ENCODE data around the gene ADM5.

Gene ADM5

DNA sequence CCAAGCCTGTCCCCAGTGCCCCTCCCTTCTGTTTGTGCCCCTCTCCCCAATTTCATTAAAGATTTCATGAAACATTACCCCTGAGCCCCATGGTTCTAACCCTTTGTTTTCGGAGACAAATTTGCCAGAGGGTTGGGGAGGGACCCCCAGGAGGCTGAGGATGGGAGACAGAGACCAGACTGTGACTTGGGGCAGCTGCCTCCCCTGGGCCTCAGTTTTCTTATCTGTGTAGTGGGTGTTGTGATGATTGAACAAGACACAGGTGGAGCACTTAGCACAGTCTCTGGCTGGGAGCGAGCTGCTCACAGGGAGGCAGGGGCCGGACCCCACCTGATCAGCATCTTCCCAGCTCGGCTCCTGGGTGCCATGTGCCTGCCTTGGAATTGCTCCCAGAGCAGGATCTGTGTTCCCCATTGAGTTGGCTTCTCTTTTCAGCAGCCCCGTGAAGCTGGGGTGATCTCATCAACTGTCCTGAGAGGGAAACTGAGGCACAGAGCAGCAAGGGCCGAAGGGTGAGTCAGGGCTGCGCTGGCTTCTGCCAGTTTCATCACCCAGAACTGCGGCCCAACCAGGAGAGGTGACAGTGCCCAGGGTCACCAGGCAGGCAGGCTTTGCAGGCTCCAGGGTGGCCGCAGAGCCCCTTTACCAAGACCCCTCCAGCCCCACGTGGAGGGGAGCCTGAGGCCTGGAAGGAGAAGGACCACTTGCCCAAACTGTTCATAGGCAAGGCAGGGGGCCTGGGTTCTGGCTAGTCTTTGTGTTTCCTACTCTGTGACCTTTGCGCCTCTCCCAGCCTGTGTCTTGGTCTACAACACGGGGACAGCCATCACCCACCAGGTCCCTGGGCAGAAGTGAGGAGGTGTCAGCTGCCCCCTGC, 30.6 kb upstream of the ADM5 start:
- no peak for DNase-seq (ENCODE audit: low read depth in 2 of 2)

DNA sequence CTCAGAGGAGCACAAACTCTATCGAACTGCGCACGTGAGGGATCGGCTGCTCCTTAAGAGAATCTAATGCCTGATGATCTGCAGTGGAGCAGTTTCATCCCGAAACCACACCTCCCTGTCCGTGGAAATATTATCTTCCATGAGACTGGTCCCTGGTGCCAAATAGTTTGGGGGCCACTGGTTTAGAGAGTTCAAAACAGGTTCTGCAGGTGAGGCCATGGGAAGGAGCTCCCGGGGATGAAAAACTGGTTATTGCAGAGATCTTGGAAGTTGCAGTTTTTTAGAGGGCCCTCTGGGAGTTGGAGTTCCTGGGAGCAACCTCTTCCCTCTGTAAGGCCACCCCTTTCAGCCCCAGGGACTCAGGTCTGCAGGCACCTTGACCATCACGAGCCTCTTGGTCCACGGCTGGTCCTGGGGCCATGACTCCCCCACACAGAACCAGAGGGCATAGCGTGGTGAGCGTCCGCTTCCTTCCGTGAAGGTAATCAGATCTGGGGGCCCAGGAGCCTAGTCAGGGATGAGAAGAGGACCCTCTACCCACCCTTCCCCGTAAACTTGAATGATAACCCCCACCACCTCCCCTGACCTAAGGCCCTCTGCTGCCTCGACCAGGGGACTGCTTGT, 28.9 kb upstream of the ADM5 start:
- DNase-seq (ENCODE audit: low read depth in 2 of 2) = no peak

DNA sequence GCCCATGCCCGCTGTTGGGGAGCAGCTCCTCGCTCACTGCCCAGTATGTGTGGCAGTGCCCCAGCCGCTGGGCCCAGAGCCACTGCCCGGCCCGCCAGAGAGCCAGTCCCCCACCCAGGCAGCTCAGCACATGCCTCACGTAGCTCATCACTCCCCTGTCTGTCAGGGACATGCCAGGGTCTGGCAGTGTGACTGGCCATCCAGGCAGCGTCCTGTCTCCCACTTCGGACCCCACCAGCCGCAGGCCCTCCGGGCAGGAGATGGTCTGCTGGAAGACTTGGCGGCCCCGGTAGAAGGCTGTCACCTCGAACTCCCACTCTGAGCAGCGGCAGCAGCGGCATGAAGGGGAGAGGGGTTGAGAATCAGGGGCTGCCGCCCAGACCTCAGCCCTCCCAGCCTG, 27.4 kb upstream of the ADM5 start:
- DNase-seq (ENCODE audit: low read depth in 2 of 2) = no peak

DNA sequence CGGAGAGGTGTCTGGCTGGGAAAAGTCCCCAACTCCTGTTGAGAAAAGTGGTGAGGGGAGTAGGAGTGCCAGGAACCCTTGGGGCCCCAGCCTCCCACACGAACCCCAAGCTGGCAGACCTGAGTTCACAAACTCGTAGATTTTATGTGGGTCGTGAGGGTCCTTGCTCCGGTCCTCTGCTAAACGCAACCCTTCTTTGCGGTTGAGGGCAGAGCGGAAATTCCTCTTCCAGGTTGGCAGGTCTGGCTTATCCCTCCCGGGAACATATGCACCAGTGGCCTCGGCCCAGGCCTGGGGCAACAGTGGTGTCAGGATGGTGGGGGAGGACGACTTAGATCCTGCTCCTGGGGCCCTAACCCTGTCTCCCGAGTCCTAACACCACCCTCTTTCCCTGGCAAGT, 26.2 kb upstream of the ADM5 start:
- DNase-seq (ENCODE audit: low read depth in 2 of 2) = no peak

DNA sequence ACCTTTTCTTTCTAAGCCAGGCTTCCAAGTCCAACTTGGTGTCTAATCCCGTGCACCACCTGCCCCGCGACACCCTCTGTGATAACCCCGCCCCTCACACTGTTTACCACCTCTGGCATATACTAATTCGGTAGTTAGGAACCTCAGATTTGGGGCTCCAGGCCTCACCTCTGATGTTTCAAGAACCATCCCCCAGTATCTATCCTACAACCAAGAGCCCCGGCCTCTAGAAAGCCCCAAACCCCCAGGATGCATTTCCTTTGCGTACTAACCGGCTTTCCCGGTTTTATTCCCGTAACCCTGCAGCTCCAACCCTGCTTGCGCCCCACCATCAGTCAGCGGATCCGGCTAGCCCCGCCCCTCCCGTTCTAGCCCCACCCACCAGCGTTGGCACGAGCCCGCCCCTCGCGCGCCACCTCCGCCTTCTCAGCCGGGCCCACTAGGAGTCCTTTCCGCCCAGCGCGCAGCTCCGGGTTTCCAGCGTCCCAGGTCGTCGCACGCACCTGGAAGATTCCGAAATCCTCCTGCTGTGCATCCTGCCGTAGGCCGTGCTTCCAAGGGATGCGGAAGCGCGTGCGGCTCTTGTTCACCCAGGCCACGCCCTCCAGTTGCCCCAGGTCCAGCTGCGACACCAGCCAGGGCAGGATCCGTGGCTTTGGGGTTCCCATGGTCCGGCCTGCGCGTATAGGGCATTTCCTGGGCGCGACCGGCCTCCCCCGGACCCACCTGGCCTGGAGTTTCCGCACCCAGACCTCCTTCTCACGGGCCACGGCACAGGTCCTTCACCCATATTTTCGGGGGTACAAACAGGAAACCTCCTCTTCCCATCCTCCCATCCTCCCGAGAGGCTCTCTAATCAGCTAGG, 25.0 kb upstream of the ADM5 start:
- DNase-seq (ENCODE audit: low read depth in 2 of 2) = peak; percentile 88 to 89

GRCh38 chr19:49665036-49665350, 24.4 kb upstream of the ADM5 start:
- no peak for DNase-seq (ENCODE audit: low read depth in 2 of 2)

- peak; percentile 98 to 99 for DNase-seq (ENCODE audit: low read depth in 2 of 2)
Observed at GRCh38 chr19:49665351-49666119, 23.9 kb upstream of the ADM5 start, which contains the start of the genes BCL2L12 and IRF3. BCL2L12 (plus strand) TSS chr19:49665933; CDS start chr19:49666693, 760 bp downstream. IRF3 (minus strand) TSS chr19:49665857; CDS start chr19:49664838, 1,019 bp downstream.

DNA sequence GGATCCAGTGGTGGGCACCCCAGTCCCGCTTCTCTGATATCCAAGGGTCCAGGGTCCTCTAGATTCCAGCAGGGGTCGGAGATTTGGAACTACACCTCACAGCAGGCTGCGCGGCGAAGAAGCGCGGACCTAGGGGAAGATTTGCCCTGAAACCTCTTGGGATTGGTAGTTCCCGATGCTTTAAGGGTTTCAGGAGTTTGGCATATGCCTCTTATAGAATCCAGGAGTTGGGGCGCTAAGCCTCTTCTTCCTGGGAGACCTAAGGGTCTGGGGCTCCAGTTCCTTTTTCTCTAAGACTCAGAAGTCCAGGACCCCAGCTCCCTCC, 23.3 kb upstream of the ADM5 start:
- no peak for DNase-seq (ENCODE audit: low read depth in 2 of 2)

DNA sequence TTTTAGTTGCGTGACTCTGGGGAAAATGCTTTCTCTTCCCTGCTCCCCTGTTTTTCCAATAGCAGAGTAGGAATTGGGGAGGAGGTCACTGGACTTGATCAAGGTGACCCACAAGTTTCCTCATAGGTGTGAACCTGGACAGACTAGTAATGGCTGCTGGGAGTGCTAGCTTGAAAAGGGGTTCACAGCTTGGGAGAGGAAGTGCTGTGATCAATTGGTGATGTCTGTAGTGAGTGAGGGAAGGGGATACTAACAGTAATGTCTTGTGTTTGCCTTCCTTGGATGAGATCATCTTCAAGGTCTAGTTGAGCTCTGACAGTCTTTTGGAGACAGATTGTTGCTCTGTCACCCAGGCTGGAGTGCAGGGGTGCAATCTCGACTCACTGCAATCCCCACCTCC, 21.9 kb upstream of the ADM5 start:
- no peak for DNase-seq (ENCODE audit: low read depth in 2 of 2)

GRCh38 chr19:49669516-49669915, 19.9 kb upstream of the ADM5 start:
- DNase-seq (ENCODE audit: low read depth in 2 of 2) = no peak

DNA sequence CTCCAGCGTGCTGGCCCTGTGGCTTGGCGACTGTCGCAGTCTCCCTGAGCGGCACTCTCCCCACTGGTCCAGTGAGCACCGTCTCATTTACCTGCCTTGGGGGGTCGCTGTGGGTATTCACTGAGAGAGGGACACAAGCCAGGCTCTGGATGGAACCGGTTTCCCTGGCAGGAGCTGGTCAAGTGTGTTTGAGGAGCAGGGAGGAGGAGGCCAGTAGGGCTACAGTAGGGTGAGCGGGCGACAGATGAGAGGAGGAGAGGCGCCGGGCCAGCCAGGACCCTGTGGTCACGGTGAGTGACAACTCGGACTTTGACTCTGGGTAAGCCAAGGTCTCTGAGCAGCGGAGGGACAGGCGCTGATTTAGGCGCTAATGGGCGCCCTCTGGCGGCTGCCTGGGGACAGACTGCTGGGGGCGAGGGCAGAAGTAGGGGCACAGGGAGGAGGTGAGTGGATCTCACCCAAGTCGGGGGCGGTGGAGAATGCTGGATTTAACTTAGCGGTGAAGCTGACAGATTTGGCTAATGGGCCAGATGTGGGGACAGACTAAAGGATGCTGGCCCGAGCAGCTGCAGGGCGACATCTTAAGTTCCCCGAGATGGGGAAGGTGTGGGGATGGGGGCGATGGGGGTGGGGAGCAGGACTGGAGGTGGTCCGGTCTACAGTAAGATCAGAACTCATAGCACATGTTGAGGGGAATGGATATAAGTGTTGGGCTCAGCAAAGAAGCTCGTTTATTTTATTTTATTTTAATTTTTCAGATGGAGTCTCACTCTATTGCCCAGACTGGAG, 17.1 kb upstream of the ADM5 start:
- DNase-seq (ENCODE audit: low read depth in 2 of 2) = peak; percentile 36 to 65

- no peak for DNase-seq (ENCODE audit: low read depth in 2 of 2)
Observed at GRCh38 chr19:49676136-49676783, 13.1 kb upstream of the ADM5 start.

DNA sequence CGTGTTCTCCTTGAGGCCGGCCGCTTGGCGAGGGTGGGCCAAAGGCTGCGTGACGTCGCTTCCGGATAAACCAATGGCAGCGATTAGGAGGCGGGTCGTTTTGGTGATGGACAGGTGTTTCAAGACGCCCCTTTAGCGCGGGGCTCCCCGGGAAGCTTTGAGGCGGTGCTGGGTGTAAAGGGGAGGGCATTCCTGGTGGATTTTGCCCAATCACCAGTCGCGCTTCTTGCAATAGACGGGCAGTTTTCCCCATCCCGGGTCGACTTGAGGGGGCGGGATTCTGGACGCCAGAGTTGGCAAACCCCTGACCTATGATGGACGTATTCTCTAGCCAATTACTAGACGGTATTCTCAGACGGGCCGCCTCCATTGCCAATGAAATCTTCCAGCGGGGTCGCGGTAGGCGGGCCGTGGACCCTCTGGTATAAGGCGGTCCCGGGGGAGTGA, 12.6 kb upstream of the ADM5 start:
- DNase-seq (ENCODE audit: low read depth in 2 of 2) = peak; percentile 95 to 96

- DNase-seq (ENCODE audit: low read depth in 2 of 2) = no peak
Observed at GRCh38 chr19:49677231-49677900, 12.0 kb upstream of the ADM5 start, which contains the start of gene PRMT1. PRMT1 (plus strand) TSS chr19:49677271; CDS start chr19:49677281, 10 bp downstream.

- peak; percentile 43 to 76 for DNase-seq (ENCODE audit: low read depth in 2 of 2)
Observed at GRCh38 chr19:49677901-49678674, 11.3 kb upstream of the ADM5 start.

- no peak for DNase-seq (ENCODE audit: low read depth in 2 of 2)
Observed at GRCh38 chr19:49678985-49679770, 10.2 kb upstream of the ADM5 start.

- DNase-seq (ENCODE audit: low read depth in 2 of 2) = no peak
Observed at GRCh38 chr19:49679771-49680413, 9.5 kb upstream of the ADM5 start.

All from stimulated activated CD8-positive, alpha-beta memory T cell treated with anti-CD3 and anti-CD28 coated beads, Interleukin-2, amount 100 ng/mL, for 1 hour (primary cell).